Endothelial cell of umbilical vein (primary cell): ENCODE results near the gene CLEC12A.
"Not testable (repeated sequence)": the region's sequence is repeated elsewhere in the genome, so short reads cannot be mapped to it uniquely, and the experiment has no call there.

Experiments used
- EZH2 ChIP-seq: IDR thresholded peaks from 2 replicates; pipeline ENCODE4 v1.6.1; 2012; ENCODE audit warnings: borderline replicate concordance, low read depth, mild to moderate bottlenecking, moderate library complexity, low read length, inconsistent platforms; ENCODE audit not compliant: severe bottlenecking
- FOS ChIP-seq: IDR thresholded peaks from 2 replicates; pipeline ENCODE4 v1.6.1; 2011; ENCODE audit warnings: mild to moderate bottlenecking, low read length, moderate library complexity, borderline replicate concordance; ENCODE audit not compliant: insufficient read depth
- JUN ChIP-seq: IDR thresholded peaks from 2 replicates; pipeline ENCODE4 v1.6.1; 2011; ENCODE audit warnings: borderline replicate concordance, low read depth; ENCODE audit not compliant: insufficient read length, insufficient read depth
- POLR2A ChIP-seq: IDR thresholded peaks from 2 replicates; pipeline ENCODE4 v1.6.1; 2012; ENCODE audit warnings: low read depth, mild to moderate bottlenecking, control low read depth, low read length
- POLR2AphosphoS5 ChIP-seq: IDR thresholded peaks from 2 replicates; pipeline ENCODE4 v1.6.1; 2012; ENCODE audit warnings: low read depth, mild to moderate bottlenecking, control low read depth, low read length, moderate library complexity; ENCODE audit not compliant: insufficient read depth
- TF ChIP-seq, protein P1 (sequence below), 2 donors: IDR thresholded peaks; 1 replicate in 1 of 2; 2 replicates in 1 of 2; pipeline ENCODE4 v1.5.1; 2011; ENCODE audit warnings: low read length in 2 of 2, mild to moderate bottlenecking in 2 of 2, moderate library complexity in 2 of 2, control low read depth in 1 of 2, inconsistent platforms in 1 of 2, low read depth in 1 of 2; ENCODE audit not compliant: insufficient read depth in 1 of 2; ENCODE audit errors: extremely low read depth in 1 of 2
- TF ChIP-seq, protein P2 (sequence below): IDR thresholded peaks from 2 replicates; pipeline ENCODE4 v1.6.1; 2011; ENCODE audit not compliant: insufficient read depth, insufficient read length

DNA sequence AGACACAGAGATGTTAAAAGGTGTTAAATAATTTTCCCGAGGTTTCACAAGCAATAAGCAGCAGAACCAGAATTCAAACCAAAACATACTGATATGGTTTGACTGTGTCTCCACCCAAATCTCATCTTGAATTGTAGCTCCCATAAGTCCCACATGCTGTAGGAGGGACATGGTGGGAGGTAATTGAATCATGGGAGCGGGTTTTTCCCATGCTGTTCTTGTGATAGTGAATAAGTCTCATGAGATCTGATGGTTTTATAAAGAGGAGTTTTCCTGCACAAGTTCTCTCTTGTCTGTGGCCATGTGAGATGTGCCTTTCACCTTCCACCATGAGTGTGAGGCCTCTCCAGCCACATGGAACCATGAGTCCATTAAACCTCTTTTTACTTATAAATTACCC is 3.5 kb downstream of the CLEC12A start:
- TF ChIP-seq POLR2A, EZH2, FOS, POLR2AphosphoS5, JUN: not testable (repeated sequence)
- TF ChIP-seq, protein P1, sequence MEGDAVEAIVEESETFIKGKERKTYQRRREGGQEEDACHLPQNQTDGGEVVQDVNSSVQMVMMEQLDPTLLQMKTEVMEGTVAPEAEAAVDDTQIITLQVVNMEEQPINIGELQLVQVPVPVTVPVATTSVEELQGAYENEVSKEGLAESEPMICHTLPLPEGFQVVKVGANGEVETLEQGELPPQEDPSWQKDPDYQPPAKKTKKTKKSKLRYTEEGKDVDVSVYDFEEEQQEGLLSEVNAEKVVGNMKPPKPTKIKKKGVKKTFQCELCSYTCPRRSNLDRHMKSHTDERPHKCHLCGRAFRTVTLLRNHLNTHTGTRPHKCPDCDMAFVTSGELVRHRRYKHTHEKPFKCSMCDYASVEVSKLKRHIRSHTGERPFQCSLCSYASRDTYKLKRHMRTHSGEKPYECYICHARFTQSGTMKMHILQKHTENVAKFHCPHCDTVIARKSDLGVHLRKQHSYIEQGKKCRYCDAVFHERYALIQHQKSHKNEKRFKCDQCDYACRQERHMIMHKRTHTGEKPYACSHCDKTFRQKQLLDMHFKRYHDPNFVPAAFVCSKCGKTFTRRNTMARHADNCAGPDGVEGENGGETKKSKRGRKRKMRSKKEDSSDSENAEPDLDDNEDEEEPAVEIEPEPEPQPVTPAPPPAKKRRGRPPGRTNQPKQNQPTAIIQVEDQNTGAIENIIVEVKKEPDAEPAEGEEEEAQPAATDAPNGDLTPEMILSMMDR (IDR thresholded peaks at IDR 0.05; ENCODE audit: extremely low read depth in 1 of 2, insufficient read depth in 1 of 2, low read depth in 1 of 2, low read length in 2 of 2): not testable (repeated sequence)
- TF ChIP-seq, protein P2, sequence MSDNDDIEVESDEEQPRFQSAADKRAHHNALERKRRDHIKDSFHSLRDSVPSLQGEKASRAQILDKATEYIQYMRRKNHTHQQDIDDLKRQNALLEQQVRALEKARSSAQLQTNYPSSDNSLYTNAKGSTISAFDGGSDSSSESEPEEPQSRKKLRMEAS: not testable (repeated sequence)
